HL-60 (cell line): ENCODE data around the gene EBPL.

Experiments used
- DNase-seq, 2 experiments: peaks; one replicate each; pipeline ENCODE4 v3.0.0-alpha.2; 2010 to 2020; ENCODE audit warnings: low read depth in 1 of 2, low spot score in 1 of 2
- H3K27ac ChIP-seq: fragments of 250-450 bp; sonication (Bioruptor Pico); replicated peaks from 2 replicates; pipeline ENCODE4 v1.5.1; 2020; ENCODE audit warnings: mild to moderate bottlenecking, moderate library complexity
- H3K27me3 ChIP-seq: fragments of 250-450 bp; sonication (Bioruptor Pico); 2 replicates; pipeline ENCODE4 v1.5.1; 2021; ENCODE audit warnings: mild to moderate bottlenecking, moderate library complexity; ENCODE audit not compliant: insufficient read depth, poor library complexity, severe bottlenecking
- H3K4me3 ChIP-seq: replicated peaks from 2 replicates; pipeline ENCODE4 v1.5.1; 2011; ENCODE audit warnings: mild to moderate bottlenecking, control low read depth, low read length; ENCODE audit not compliant: insufficient read depth
- GABPA ChIP-seq: IDR thresholded peaks from 2 replicates; pipeline ENCODE4 v1.6.1; 2012; ENCODE audit warnings: low read depth
- POLR2AphosphoS5 ChIP-seq: IDR thresholded peaks from 2 replicates; pipeline ENCODE4 v1.6.1; 2012; ENCODE audit warnings: low read depth
- SPI1 ChIP-seq: IDR thresholded peaks from 2 replicates; pipeline ENCODE4 v1.6.1; 2012; ENCODE audit warnings: low read depth, mild to moderate bottlenecking, borderline replicate concordance
- TF ChIP-seq, protein P1 (sequence below): IDR thresholded peaks from one replicate; pipeline ENCODE4 v1.5.1; 2011; ENCODE audit warnings: low read length, control low read depth, inconsistent platforms; ENCODE audit not compliant: insufficient read depth
- TF ChIP-seq, protein P2 (sequence below): IDR thresholded peaks from 2 replicates; pipeline ENCODE4 v1.6.1; 2012; ENCODE audit warnings: low read depth; ENCODE audit not compliant: insufficient replicate concordance

EBPL gene

DNA sequence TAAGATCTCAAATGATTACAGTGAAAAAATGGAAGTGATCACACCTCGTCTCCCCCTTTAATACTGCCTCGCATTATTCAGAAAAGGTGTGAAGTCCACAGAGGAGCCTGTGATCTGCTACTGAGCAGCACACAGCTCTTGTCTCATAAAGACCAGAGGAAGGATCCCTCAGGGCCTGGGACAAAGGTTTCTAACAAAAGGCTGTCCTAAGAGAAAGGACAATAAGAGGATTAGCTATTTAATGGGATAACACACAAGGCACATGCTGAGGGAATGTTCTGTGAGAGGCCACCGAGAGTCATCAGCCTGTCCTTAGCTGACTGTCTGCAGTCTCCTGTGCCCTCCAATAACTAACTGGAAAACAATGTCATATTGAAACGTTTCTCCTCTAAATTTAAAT, 26.7 kb downstream of the EBPL start:
- Histone ChIP-seq H3K27ac (no peak overlapping the region), H3K4me3 (no peak overlapping the region), H3K27me3 (no peaks in the 10 kb centered on the region)
- no peak for TF ChIP-seq SPI1
- TF ChIP-seq GABPA = no peak
- TF ChIP-seq, protein P1, sequence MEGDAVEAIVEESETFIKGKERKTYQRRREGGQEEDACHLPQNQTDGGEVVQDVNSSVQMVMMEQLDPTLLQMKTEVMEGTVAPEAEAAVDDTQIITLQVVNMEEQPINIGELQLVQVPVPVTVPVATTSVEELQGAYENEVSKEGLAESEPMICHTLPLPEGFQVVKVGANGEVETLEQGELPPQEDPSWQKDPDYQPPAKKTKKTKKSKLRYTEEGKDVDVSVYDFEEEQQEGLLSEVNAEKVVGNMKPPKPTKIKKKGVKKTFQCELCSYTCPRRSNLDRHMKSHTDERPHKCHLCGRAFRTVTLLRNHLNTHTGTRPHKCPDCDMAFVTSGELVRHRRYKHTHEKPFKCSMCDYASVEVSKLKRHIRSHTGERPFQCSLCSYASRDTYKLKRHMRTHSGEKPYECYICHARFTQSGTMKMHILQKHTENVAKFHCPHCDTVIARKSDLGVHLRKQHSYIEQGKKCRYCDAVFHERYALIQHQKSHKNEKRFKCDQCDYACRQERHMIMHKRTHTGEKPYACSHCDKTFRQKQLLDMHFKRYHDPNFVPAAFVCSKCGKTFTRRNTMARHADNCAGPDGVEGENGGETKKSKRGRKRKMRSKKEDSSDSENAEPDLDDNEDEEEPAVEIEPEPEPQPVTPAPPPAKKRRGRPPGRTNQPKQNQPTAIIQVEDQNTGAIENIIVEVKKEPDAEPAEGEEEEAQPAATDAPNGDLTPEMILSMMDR = no peak
- TF ChIP-seq, protein P2, sequence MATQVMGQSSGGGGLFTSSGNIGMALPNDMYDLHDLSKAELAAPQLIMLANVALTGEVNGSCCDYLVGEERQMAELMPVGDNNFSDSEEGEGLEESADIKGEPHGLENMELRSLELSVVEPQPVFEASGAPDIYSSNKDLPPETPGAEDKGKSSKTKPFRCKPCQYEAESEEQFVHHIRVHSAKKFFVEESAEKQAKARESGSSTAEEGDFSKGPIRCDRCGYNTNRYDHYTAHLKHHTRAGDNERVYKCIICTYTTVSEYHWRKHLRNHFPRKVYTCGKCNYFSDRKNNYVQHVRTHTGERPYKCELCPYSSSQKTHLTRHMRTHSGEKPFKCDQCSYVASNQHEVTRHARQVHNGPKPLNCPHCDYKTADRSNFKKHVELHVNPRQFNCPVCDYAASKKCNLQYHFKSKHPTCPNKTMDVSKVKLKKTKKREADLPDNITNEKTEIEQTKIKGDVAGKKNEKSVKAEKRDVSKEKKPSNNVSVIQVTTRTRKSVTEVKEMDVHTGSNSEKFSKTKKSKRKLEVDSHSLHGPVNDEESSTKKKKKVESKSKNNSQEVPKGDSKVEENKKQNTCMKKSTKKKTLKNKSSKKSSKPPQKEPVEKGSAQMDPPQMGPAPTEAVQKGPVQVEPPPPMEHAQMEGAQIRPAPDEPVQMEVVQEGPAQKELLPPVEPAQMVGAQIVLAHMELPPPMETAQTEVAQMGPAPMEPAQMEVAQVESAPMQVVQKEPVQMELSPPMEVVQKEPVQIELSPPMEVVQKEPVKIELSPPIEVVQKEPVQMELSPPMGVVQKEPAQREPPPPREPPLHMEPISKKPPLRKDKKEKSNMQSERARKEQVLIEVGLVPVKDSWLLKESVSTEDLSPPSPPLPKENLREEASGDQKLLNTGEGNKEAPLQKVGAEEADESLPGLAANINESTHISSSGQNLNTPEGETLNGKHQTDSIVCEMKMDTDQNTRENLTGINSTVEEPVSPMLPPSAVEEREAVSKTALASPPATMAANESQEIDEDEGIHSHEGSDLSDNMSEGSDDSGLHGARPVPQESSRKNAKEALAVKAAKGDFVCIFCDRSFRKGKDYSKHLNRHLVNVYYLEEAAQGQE = no peak
- TF ChIP-seq POLR2AphosphoS5 = no peak
- DNase-seq = no peak

DNA sequence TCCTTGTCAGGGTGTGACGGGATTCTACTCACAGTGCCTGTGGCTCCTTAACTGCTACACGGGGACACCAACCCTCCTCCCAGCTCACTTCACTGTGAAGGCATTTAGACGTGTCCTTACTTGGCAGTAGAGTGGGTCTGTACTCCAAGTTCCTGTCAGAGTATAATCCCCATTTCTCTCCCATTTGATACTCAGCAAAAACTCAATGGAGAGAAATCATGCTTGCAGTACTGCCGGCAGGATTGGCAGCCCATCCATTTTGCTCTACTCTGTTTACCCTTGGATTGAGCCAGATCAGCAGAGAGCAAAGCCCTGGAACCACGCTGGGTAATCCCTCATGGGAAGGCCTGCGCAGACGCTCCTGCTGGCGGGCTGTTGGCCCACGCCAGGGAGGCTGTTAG, 34.0 kb downstream of the EBPL start:
- TF ChIP-seq, protein P2 = no peak
- TF ChIP-seq POLR2AphosphoS5 = no peak
- TF ChIP-seq, protein P1 = no peak
- no peak for TF ChIP-seq GABPA
- no peak for TF ChIP-seq SPI1
- Histone ChIP-seq H3K27me3 (no peaks in the 10 kb centered on the region), H3K4me3 (no peak overlapping the region), H3K27ac (no peak overlapping the region)
- no peak for DNase-seq

DNA sequence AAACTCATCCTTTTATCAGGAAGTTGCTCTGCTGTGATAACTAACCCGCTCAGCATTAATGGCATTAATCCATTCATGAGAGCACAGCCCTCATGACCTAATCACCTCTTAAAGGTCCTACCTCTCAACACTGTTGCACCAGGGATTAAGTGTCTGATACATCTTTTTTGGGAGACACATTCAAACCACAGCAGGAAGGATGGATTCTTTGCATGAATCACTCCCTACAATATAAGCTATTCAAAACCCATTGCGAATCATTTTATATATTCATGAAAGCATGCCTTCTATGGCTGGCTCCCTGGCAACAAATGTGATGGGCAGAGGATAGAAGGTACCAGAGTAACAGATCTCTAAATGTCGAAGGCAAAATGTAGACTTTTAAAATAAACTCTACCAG, 35.4 kb downstream of the EBPL start:
- DNase-seq = no peak
- TF ChIP-seq SPI1 = no peak
- TF ChIP-seq, protein P2 = no peak
- no peak for TF ChIP-seq GABPA
- TF ChIP-seq POLR2AphosphoS5 = no peak
- TF ChIP-seq, protein P1 = no peak
- H3K27ac ChIP-seq = no peak overlapping the region

More for the DNA sequence above, 35.4 kb downstream of the EBPL start:
- H3K27me3 ChIP-seq = no peaks in the 10 kb centered on the region
- no peak overlapping the region for H3K4me3 ChIP-seq
